OCI-LY7 (cell line): Measurements from ENCODE around the gene BBS10. TPM values are rescaled to one million over a fixed set of nuclear protein-coding genes. Genes with fewer than 3 reads are reported as not detected.

ENCODE experiments used
- BruUV-seq: library from RNA; stranded (reverse); fragments of 400-500 nt; replicated peaks from 2 replicates; lab custom pipeline; 2021; lab: Mats Ljungman, UMichigan
- CTCF ChIA-PET: fragments of 300-600 bp; sonication (Branson Sonifier 250); formaldehyde crosslinking; loops from one replicate; lab custom pipeline; 2022; ENCODE audit warnings: antibody characterized with exemption; ENCODE audit not compliant: unreplicated experiment; lab: Charles Lee
- POLR2A ChIA-PET: fragments of 300-600 bp; sonication (Branson Sonifier 250); formaldehyde crosslinking; loops from one replicate; lab custom pipeline; 2022; ENCODE audit warnings: antibody characterized with exemption; lab: Charles Lee
- DNase-seq: peaks from one replicate; pipeline ENCODE4 v3.0.0-alpha.2; 2015; ENCODE audit warnings: low spot score
- H2AFZ ChIP-seq: fragments of 200-600 bp; sonication (generic), shearing (Covaris generic); 2 replicates; pipeline ENCODE4 v1.6.1; 2014; ENCODE audit warnings: mild to moderate bottlenecking, antibody characterized with exemption, low read length, moderate library complexity
- H3K27ac ChIP-seq: fragments of 200-600 bp; sonication (generic); 2 replicates; pipeline ENCODE4 v1.5.1; 2014; ENCODE audit warnings: mixed run types, low read depth, mild to moderate bottlenecking, moderate library complexity, low read length, inconsistent platforms; ENCODE audit not compliant: poor library complexity, severe bottlenecking
- H3K36me3 ChIP-seq: fragments of 200-600 bp; sonication (generic); 2 replicates; pipeline ENCODE4 v1.6.1; 2014; ENCODE audit warnings: mild to moderate bottlenecking, antibody characterized with exemption, low read length, moderate library complexity, mixed read lengths; ENCODE audit not compliant: insufficient read depth
- H3K4me1 ChIP-seq: fragments of 200-600 bp; sonication (generic); 2 replicates; pipeline ENCODE4 v1.5.1; 2014; ENCODE audit warnings: mild to moderate bottlenecking, low read length; ENCODE audit not compliant: insufficient read depth, poor library complexity, severe bottlenecking
- H3K4me2 ChIP-seq: fragments of 200-600 bp; sonication (generic); 2 replicates; pipeline ENCODE4 v1.6.1; 2014; ENCODE audit warnings: mild to moderate bottlenecking, low read length
- H3K4me3 ChIP-seq: fragments of 200-600 bp; sonication (generic); 2 replicates; pipeline ENCODE4 v1.5.1; 2014; ENCODE audit warnings: mild to moderate bottlenecking, low read depth, low read length; ENCODE audit not compliant: poor library complexity, severe bottlenecking
- H3K79me2 ChIP-seq: fragments of 200-600 bp; sonication (generic); 2 replicates; pipeline ENCODE4 v1.6.1; 2016; ENCODE audit warnings: low read depth, mild to moderate bottlenecking, low read length, moderate library complexity, mixed read lengths; ENCODE audit not compliant: insufficient read depth
- H3K9me2 ChIP-seq: fragments of 200-600 bp; sonication (generic); 2 replicates; pipeline ENCODE4 v1.6.1; 2016; ENCODE audit warnings: mild to moderate bottlenecking, low read length, mixed read lengths; ENCODE audit not compliant: insufficient read depth
- H3K9me3 ChIP-seq: fragments of 200-600 bp; sonication (generic); 2 replicates; pipeline ENCODE4 v1.6.1; 2014; ENCODE audit warnings: mild to moderate bottlenecking, mixed run types, low read length, mixed read lengths
- H4K20me1 ChIP-seq: fragments of 200-600 bp; sonication (generic); 2 replicates; pipeline ENCODE4 v1.6.1; 2014; ENCODE audit warnings: mild to moderate bottlenecking, antibody characterized with exemption, low read length, moderate library complexity, mixed read lengths; ENCODE audit not compliant: insufficient read depth
- EZH2phosphoT487 ChIP-seq: fragments of 200-600 bp; sonication (generic); IDR thresholded peaks from 2 replicates; pipeline ENCODE4 v1.6.1; 2018; ENCODE audit warnings: low read depth, borderline replicate concordance, mild to moderate bottlenecking, mixed run types, antibody characterized with exemption, low read length, moderate library complexity, mixed read lengths
- intact Hi-C: fragments of 100-400 bp; cut with micrococcal nuclease; formaldehyde crosslinking; loops from one replicate; pipeline ENCODE4 v1.10.0; 2022; ENCODE audit not compliant: unreplicated experiment
- small RNA-seq: library from RNA; depleted of rRNA; stranded (forward); fragments of <200 nt; gene quantifications from one replicate; pipeline ENCODE3, GENCODE V24; 2014
- total RNA-seq, 2 experiments: library from RNA; depleted of rRNA in 1 of 2; stranded (reverse); fragments of >200 nt in 1 of 2; shearing (Covaris generic) in 1 of 2; gene quantifications; 2 replicates each; pipeline ENCODE4 v1.2.3, GENCODE V29; 2014 to 2022
- TF ChIP-seq, protein P1 (sequence below): fragments of 200-600 bp; sonication (generic); conservative IDR thresholded peaks from 2 replicates; pipeline ENCODE4 v1.5.1; 2014; ENCODE audit warnings: mild to moderate bottlenecking, antibody characterized with exemption, low read length, moderate library complexity, mixed read lengths

Gene BBS10
- total RNA-seq, 2 experiments from 2014 or later = 5.5 to 6.2 TPM

DNA sequence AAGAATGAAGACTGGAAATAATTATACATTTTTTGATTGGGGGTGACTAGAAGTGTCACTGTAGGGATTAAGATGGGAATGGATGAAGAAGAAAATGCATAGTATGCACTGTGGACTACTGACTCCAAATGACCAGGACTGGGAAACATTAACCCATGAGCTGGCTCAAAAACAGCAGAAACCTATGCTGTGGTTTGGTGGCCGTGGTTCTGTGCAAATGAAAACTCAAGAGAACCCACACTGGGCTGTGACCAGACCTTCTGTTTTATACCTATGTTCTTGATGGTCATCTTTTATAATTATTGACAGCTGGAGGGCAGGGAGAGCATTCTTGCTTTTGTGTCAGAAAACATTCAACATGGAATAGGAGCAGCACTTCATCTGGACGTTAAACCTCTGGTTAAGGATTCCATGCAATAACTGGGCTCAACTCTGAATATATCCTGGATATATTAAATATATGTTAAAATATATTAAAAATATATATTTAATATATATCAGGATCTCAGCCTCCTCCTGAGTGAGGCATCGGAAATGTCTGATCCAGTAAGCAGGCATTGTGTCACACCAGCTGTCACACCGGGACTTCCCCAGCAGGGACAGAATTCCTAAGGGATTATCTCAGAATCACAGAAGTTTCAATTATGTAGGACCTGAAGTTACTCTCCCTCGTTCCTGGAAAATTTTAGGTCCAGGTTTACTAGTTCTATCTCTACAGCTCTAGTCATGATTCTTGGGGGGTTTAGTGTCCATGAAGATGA, 48.5 kb downstream of the BBS10 start:
- Histone ChIP-seq H4K20me1 (no peaks in the 10 kb centered on the region), H3K27ac (no peak overlapping the region), H3K36me3 (no peaks in the 10 kb centered on the region), H3K79me2 (no peaks in the 10 kb centered on the region), H3K9me2 (no peaks in the 10 kb centered on the region), H3K9me3 (no peaks in the 10 kb centered on the region), H3K4me2 (no peak overlapping the region), H3K4me3 (no peak overlapping the region), H3K4me1 (no peaks in the 10 kb centered on the region), H2AFZ (no peak overlapping the region)
- TF ChIP-seq, protein P1, sequence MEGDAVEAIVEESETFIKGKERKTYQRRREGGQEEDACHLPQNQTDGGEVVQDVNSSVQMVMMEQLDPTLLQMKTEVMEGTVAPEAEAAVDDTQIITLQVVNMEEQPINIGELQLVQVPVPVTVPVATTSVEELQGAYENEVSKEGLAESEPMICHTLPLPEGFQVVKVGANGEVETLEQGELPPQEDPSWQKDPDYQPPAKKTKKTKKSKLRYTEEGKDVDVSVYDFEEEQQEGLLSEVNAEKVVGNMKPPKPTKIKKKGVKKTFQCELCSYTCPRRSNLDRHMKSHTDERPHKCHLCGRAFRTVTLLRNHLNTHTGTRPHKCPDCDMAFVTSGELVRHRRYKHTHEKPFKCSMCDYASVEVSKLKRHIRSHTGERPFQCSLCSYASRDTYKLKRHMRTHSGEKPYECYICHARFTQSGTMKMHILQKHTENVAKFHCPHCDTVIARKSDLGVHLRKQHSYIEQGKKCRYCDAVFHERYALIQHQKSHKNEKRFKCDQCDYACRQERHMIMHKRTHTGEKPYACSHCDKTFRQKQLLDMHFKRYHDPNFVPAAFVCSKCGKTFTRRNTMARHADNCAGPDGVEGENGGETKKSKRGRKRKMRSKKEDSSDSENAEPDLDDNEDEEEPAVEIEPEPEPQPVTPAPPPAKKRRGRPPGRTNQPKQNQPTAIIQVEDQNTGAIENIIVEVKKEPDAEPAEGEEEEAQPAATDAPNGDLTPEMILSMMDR = no peak
- no peak for TF ChIP-seq EZH2phosphoT487
- no peak for DNase-seq
- ChIA-PET POLR2A (no interaction called here), CTCF (no interaction called here)
- intact Hi-C loops = no loop called here
- no TSS peak for BruUV-seq

Small RNA genes lying within 50 kb of the gene (small RNA-seq; reads per million reads assigned to genes)
- gene RN7SKP172 = 0.16 reads per million

Other genes starting within 250 kb of the BBS10 start
- 25.0 and 34.0 TPM in 2 replicates for gene OSBPL8, start 211.4 kb upstream of the BBS10 start, total RNA-seq (2014; rRNA removed; shearing (Covaris generic))
- gene OSBPL8, start 211.4 kb upstream of the BBS10 start, total RNA-seq (2022) = 57.0 and 61.3 TPM in 2 replicates